GM03348 (cell line): ENCODE measurements around the gene ZNF789.

Experiments used
- DNase-seq: peaks from one replicate; pipeline ENCODE4 v3.0.0; 2012; ENCODE audit warnings: low spot score

Gene ZNF789

GRCh38 chr7:99504603-99505323, 32.1 kb downstream of the ZNF789 start, which contains the start of gene ZKSCAN5:
ZKSCAN5 (plus strand) TSS chr7:99504662; CDS start chr7:99506045, 1,383 bp downstream.
- DNase-seq, result peak; percentile 98

GRCh38 chr7:99505324-99505662, 32.6 kb downstream of the ZNF789 start:
- DNase-seq, result peak; percentile 8

GRCh38 chr7:99514050-99514449, 41.4 kb downstream of the ZNF789 start:
- DNase-seq, result peak; percentile 37

GRCh38 chr7:99521399-99521798, 48.7 kb downstream of the ZNF789 start:
- DNase-seq, result no peak

GRCh38 chr7:99525713-99526440, 53.2 kb downstream of the ZNF789 start:
- no peak for DNase-seq

GRCh38 chr7:99531354-99531765, 58.7 kb downstream of the ZNF789 start:
- DNase-seq, result no peak

- no peak for DNase-seq
Measured at GRCh38 chr7:99535667-99536066, 63.0 kb downstream of the ZNF789 start.
